Fibroblast of mammary gland (primary cell): ENCODE data around the gene SHC2.

ENCODE experiments used
- DNase-seq: peaks from one replicate; pipeline ENCODE4 v3.0.0-alpha.2; 2010; ENCODE audit warnings: low read depth
- H3K4me3 ChIP-seq: 2 replicates; pipeline ENCODE4 v1.5.1; 2011; ENCODE audit warnings: low read depth, mild to moderate bottlenecking, low read length, moderate library complexity; ENCODE audit not compliant: control insufficient read depth
- CTCF ChIP-seq: conservative IDR thresholded peaks from 2 replicates; pipeline ENCODE4 v1.5.1; 2011; ENCODE audit warnings: low read depth, low read length, inconsistent platforms; ENCODE audit not compliant: control insufficient read depth, insufficient read depth

Gene SHC2

GRCh38 chr19:495402-496111 is 34.7 kb upstream of the SHC2 start:
- TF ChIP-seq CTCF: peak; percentile 45
- peak; percentile 49 for DNase-seq
- no peak overlapping the region for H3K4me3 ChIP-seq

GRCh38 chr19:495081-495401 is 34.2 kb upstream of the SHC2 start:
- DNase-seq: no peak
- no peak overlapping the region for H3K4me3 ChIP-seq

GRCh38 chr19:494171-495080 is 33.6 kb upstream of the SHC2 start:
- TF ChIP-seq CTCF: no peak
- no peak for DNase-seq
- H3K4me3 ChIP-seq: no peak overlapping the region

More at GRCh38 chr19:495081-495401, 34.2 kb upstream of the SHC2 start:
- no peak for TF ChIP-seq CTCF

- no peak for TF ChIP-seq CTCF
- DNase-seq: no peak
- no peak overlapping the region for H3K4me3 ChIP-seq
Observed at GRCh38 chr19:493391-494170, 32.7 kb upstream of the SHC2 start.

GRCh38 chr19:492091-492531 is 31.3 kb upstream of the SHC2 start:
- no peak for DNase-seq
- no peak for TF ChIP-seq CTCF
- no peak overlapping the region for H3K4me3 ChIP-seq

GRCh38 chr19:491146-491741 is 30.4 kb upstream of the SHC2 start:
- H3K4me3 ChIP-seq: no peak overlapping the region
- no peak for TF ChIP-seq CTCF
- no peak for DNase-seq
